ENCODE measurements around the gene KCNN2. TPM values are rescaled to one million over a fixed set of nuclear protein-coding genes. Genes with fewer than 3 reads are reported as not detected.

The KCNN2 gene
- total and polyA plus RNA-seq, 10 of the 15 experiments (the other 5 are each of a cell fraction or from before 2014, with no cell fraction given): 0.21 to 3.6 (median 0.79) TPM

DNA sequence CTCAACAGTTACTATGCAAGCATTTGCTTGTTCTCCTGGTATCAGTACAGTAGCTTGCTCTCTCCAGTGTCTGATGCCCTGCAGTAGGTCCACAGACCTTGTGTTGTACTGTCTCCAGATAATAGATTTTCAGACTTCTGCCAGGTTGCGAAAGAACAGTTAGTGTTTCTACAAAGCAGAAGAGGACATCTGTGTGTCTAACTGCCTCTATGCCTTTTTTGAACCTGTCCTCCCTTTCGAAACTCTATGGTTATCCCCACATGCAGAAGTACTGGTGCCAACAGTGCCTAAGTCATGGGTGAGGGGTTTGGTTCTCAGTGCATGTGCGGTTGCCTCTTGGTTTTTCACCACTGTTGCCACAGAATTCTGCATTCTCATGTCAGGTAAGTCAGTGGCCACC lies 45.9 kb downstream of the KCNN2 start:
- Histone ChIP-seq H3K9ac (ENCODE audit: control insufficient read depth, insufficient read depth, low read length) (no peak overlapping the region), H3K79me2 (ENCODE audit: control insufficient read depth, insufficient read depth, low read length) (no peaks in the 10 kb centered on the region), H3K4me3 (no peak overlapping the region), H4K20me1 (ENCODE audit: control insufficient read depth, insufficient read depth) (no peaks in the 10 kb centered on the region), H3K4me1 (ENCODE audit: control insufficient read depth, insufficient read depth, low read length) (no peaks in the 10 kb centered on the region), H3K36me3 (ENCODE audit: control insufficient read depth in 2 of 2, insufficient read depth in 2 of 2, low read length in 1 of 2) (no peaks in the 10 kb centered on the region), H3K27me3 (replicated peaks in 1 of 2; ENCODE audit: control insufficient read depth in 2 of 2, insufficient read depth in 2 of 2, low read length in 1 of 2) (no peaks in the 10 kb centered on the region), H3K9me3 (replicated peaks; ENCODE audit: control insufficient read depth, insufficient read depth, low read length) (no peaks in the 10 kb centered on the region), H3K27ac (ENCODE audit: control insufficient read depth, insufficient read depth) (no peak overlapping the region), H2AFZ (ENCODE audit: control insufficient read depth, low read depth, low read length) (no peak overlapping the region), H3K4me2 (ENCODE audit: control insufficient read depth, insufficient read depth) (no peak overlapping the region)
- CTCF ChIA-PET: interaction anchor here (0.6 to 1.5 kb wide), 2 partner anchors 12 to 20 kb away, joined by 3 to 4 read pairs; no protein-coding TSS in a partner anchor
- POLR2A ChIA-PET: interaction anchor here (0.6 kb wide), 1 partner anchor 37 kb away, joined by 3 read pairs; no protein-coding TSS in a partner anchor
- intact Hi-C loops (cut with micrococcal nuclease; ENCODE audit: unreplicated experiment) (loop anchor here (2.0 kb wide), 1 partner anchor 15 kb away; no protein-coding TSS in a partner anchor), in situ Hi-C loops (cut with MboI) (loop anchor here (25.0 kb wide), 1 partner anchor 1420 kb away; the partner anchor contains the start of gene DCP2)
- no TSS peak for BruUV-seq (replicated peaks)
- peak; percentile 34 for DNase-seq (ENCODE audit: low read depth, low spot score)
- ATAC-seq: peak; percentile 60
- 55% methylated on average over 3 of the region's 3 CpGs for WGBS (ENCODE audit: insufficient coverage, insufficient replicate concordance, low lambda C conversion rate, missing lambda C conversion rate)
- SMC1A ChIA-PET (ENCODE audit: uncharacterized antibody, unreplicated experiment): interaction anchor here (0.7 to 3.4 kb wide), 10 partner anchors 11 to 42 kb away, joined by 3 to 18 read pairs (median 4); no protein-coding TSS in a partner anchor
- no peak for FAIRE-seq
- TF ChIP-seq PAX5 (IDR thresholded peaks at IDR 0.05; ENCODE audit: borderline replicate concordance, low read depth, low read length) (0 out of 2 replicates have a peak, but pooled peaks have one; percentile 13), TBL1XR1 (IDR thresholded peaks at IDR 0.05; ENCODE audit: low read depth, low read length) (no peak), RUNX3 (IDR thresholded peaks at IDR 0.05; ENCODE audit: low read length) (peak; percentile 12; the same call in 1 of the 2 replicates)
- RAD21 ChIA-PET (ENCODE audit: unreplicated experiment): interaction anchor here (0.6 to 1.6 kb wide), 2 partner anchors 39 to 41 kb away, joined by 4 read pairs; no protein-coding TSS in a partner anchor

DNA sequence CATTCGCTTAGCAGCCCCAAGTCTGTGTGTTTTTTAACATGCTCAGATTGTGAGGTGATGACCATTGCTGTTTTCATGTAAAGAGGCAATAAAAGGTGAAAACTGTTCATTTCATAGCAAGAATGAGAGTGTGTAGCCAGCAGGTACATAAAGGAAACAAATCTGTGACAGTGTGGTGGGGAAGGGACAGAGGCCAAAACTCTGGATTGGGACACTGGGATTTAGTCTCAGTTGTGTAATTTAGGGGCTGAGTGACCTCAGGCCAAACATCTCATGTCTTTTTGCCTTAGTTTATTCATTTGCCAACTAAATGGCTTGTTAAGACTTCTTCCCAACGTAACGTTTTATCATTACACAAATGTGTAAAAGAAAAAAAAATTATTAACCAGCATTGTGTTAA lies 47.0 kb downstream of the KCNN2 start:
- DNase-seq (ENCODE audit: low read depth, low spot score): no peak
- POLR2A ChIA-PET: interaction anchor here (1.4 kb wide), 1 partner anchor 29 kb away, joined by 3 read pairs; no protein-coding TSS in a partner anchor
- Histone ChIP-seq H3K9ac (ENCODE audit: control insufficient read depth, insufficient read depth, low read length) (no peak overlapping the region), H2AFZ (ENCODE audit: control insufficient read depth, low read depth, low read length) (no peak overlapping the region), H3K4me1 (ENCODE audit: control insufficient read depth, insufficient read depth, low read length) (no peaks in the 10 kb centered on the region), H4K20me1 (ENCODE audit: control insufficient read depth, insufficient read depth) (no peaks in the 10 kb centered on the region), H3K27ac (ENCODE audit: control insufficient read depth, insufficient read depth) (no peak overlapping the region), H3K9me3 (replicated peaks; ENCODE audit: control insufficient read depth, insufficient read depth, low read length) (no peaks in the 10 kb centered on the region), H3K27me3 (replicated peaks in 1 of 2; ENCODE audit: control insufficient read depth in 2 of 2, insufficient read depth in 2 of 2, low read length in 1 of 2) (no peaks in the 10 kb centered on the region), H3K4me2 (ENCODE audit: control insufficient read depth, insufficient read depth) (no peak overlapping the region), H3K36me3 (ENCODE audit: control insufficient read depth in 2 of 2, insufficient read depth in 2 of 2, low read length in 1 of 2) (no peaks in the 10 kb centered on the region), H3K4me3 (no peak overlapping the region), H3K79me2 (ENCODE audit: control insufficient read depth, insufficient read depth, low read length) (no peaks in the 10 kb centered on the region)
- intact Hi-C loops (cut with micrococcal nuclease; ENCODE audit: unreplicated experiment) (loop anchor here (2.0 kb wide), 1 partner anchor 16 kb away; no protein-coding TSS in a partner anchor), in situ Hi-C loops (cut with MboI) (loop anchor here (25.0 kb wide), 1 partner anchor 1422 kb away; the partner anchor contains the start of gene DCP2)
- no TSS peak for BruUV-seq (replicated peaks)
- 40% methylated on average over 3 of the region's 3 CpGs for WGBS (ENCODE audit: insufficient coverage, insufficient replicate concordance, low lambda C conversion rate, missing lambda C conversion rate)
- FAIRE-seq: no peak
- RAD21 ChIA-PET (ENCODE audit: unreplicated experiment): interaction anchor here (0.7 to 1.6 kb wide), 4 partner anchors 21 to 42 kb away, joined by 3 to 7 read pairs (median 4); no protein-coding TSS in a partner anchor
- SMC1A ChIA-PET (ENCODE audit: uncharacterized antibody, unreplicated experiment): interaction anchor here (1.0 to 3.4 kb wide), 6 partner anchors 12 to 42 kb away, joined by 3 to 18 read pairs (median 6); no protein-coding TSS in a partner anchor
- ATAC-seq: no peak
- CTCF ChIA-PET: interaction anchor here (1.5 kb wide), 1 partner anchor 11 kb away, joined by 4 read pairs; no protein-coding TSS in a partner anchor
- TF ChIP-seq NFYA (IDR thresholded peaks at IDR 0.05; ENCODE audit: borderline replicate concordance, low read depth, low read length) (no peak), TCF7 (IDR thresholded peaks at IDR 0.05; ENCODE audit: borderline replicate concordance) (no peak)
- TF ChIP-seq, protein P1, sequence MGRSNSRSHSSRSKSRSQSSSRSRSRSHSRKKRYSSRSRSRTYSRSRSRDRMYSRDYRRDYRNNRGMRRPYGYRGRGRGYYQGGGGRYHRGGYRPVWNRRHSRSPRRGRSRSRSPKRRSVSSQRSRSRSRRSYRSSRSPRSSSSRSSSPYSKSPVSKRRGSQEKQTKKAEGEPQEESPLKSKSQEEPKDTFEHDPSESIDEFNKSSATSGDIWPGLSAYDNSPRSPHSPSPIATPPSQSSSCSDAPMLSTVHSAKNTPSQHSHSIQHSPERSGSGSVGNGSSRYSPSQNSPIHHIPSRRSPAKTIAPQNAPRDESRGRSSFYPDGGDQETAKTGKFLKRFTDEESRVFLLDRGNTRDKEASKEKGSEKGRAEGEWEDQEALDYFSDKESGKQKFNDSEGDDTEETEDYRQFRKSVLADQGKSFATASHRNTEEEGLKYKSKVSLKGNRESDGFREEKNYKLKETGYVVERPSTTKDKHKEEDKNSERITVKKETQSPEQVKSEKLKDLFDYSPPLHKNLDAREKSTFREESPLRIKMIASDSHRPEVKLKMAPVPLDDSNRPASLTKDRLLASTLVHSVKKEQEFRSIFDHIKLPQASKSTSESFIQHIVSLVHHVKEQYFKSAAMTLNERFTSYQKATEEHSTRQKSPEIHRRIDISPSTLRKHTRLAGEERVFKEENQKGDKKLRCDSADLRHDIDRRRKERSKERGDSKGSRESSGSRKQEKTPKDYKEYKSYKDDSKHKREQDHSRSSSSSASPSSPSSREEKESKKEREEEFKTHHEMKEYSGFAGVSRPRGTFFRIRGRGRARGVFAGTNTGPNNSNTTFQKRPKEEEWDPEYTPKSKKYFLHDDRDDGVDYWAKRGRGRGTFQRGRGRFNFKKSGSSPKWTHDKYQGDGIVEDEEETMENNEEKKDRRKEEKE (IDR thresholded peaks at IDR 0.05): no peak
- TF ChIP-seq, protein P2, sequence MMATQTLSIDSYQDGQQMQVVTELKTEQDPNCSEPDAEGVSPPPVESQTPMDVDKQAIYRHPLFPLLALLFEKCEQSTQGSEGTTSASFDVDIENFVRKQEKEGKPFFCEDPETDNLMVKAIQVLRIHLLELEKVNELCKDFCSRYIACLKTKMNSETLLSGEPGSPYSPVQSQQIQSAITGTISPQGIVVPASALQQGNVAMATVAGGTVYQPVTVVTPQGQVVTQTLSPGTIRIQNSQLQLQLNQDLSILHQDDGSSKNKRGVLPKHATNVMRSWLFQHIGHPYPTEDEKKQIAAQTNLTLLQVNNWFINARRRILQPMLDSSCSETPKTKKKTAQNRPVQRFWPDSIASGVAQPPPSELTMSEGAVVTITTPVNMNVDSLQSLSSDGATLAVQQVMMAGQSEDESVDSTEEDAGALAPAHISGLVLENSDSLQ (IDR thresholded peaks at IDR 0.05): no peak
- TF ChIP-seq, protein P3, sequence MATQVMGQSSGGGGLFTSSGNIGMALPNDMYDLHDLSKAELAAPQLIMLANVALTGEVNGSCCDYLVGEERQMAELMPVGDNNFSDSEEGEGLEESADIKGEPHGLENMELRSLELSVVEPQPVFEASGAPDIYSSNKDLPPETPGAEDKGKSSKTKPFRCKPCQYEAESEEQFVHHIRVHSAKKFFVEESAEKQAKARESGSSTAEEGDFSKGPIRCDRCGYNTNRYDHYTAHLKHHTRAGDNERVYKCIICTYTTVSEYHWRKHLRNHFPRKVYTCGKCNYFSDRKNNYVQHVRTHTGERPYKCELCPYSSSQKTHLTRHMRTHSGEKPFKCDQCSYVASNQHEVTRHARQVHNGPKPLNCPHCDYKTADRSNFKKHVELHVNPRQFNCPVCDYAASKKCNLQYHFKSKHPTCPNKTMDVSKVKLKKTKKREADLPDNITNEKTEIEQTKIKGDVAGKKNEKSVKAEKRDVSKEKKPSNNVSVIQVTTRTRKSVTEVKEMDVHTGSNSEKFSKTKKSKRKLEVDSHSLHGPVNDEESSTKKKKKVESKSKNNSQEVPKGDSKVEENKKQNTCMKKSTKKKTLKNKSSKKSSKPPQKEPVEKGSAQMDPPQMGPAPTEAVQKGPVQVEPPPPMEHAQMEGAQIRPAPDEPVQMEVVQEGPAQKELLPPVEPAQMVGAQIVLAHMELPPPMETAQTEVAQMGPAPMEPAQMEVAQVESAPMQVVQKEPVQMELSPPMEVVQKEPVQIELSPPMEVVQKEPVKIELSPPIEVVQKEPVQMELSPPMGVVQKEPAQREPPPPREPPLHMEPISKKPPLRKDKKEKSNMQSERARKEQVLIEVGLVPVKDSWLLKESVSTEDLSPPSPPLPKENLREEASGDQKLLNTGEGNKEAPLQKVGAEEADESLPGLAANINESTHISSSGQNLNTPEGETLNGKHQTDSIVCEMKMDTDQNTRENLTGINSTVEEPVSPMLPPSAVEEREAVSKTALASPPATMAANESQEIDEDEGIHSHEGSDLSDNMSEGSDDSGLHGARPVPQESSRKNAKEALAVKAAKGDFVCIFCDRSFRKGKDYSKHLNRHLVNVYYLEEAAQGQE (IDR thresholded peaks at IDR 0.05; ENCODE audit: low read depth, low read length): no peak
